ENCODE data around the gene CALCOCO1. TPM values are rescaled to one million over a fixed set of nuclear protein-coding genes. Genes with fewer than 3 reads are reported as not detected.

The CALCOCO1 gene
- total and polyA plus RNA-seq, 2 of the 8 experiments (the other 6 are each of a cell fraction or from before 2014, with no cell fraction given) = 20.3 to 39.3 TPM

GRCh38 chr12:53755451-53755891 is 28.2 kb upstream of the CALCOCO1 start:
- no peak overlapping the region for H2BK15ac ChIP-seq (ENCODE audit: low read length)
- peak in 1 of 2 experiments; percentile 57 for DNase-seq (ENCODE audit: low read depth in 1 of 2, low spot score in 2 of 2)
- POLR2A ChIA-PET (ENCODE audit: partially characterized antibody) = interaction anchor here (0.7 to 1.3 kb wide), 2 partner anchors 79 to 185 kb away, joined by 3 read pairs; partner anchors contain the start of gene ATP5MC2
- no peak overlapping the region for H2BK12ac ChIP-seq (ENCODE audit: low read depth, low read length)
- no peak overlapping the region for H2BK120ac ChIP-seq (replicated peaks; ENCODE audit: low read depth, low read length)
- peaks cover 34 to 54% (median 49%) of the 10 kb centered on the region in 4 experiments for H3K27me3 ChIP-seq (replicated peaks in 1 of 4; ENCODE audit: control insufficient read depth in 3 of 4, extremely low read depth in 1 of 4, insufficient read depth in 3 of 4, low read length in 3 of 4)
- no peak overlapping the region for H4K5ac ChIP-seq (ENCODE audit: insufficient read length, low read depth, low read length)
- TF ChIP-seq CHD1 (IDR thresholded peaks at IDR 0.05; ENCODE audit: low read depth, low read length) (no peak), SIN3A (conservative IDR thresholded peaks at IDR 0.05 in 1 of 2, IDR thresholded peaks at IDR 0.05 in 1 of 2; ENCODE audit: low read depth in 1 of 2, low read length in 2 of 2) (no peak), CREB1 (IDR thresholded peaks at IDR 0.05) (no peak), USF2 (IDR thresholded peaks at IDR 0.05; ENCODE audit: low read length) (no peak), RAD21 (IDR thresholded peaks at IDR 0.05 in 1 of 2, conservative IDR thresholded peaks at IDR 0.05 in 1 of 2; ENCODE audit: low read depth in 2 of 2, low read length in 2 of 2) (peak in 1 of 2 experiments; percentile 25; a peak in 1 of 4 replicates), ZNF274 (IDR thresholded peaks at IDR 0.05; ENCODE audit: borderline replicate concordance, extremely low read depth, low read length) (no peak), RNF2 (IDR thresholded peaks at IDR 0.05; ENCODE audit: borderline replicate concordance, low read depth, low read length, missing control alignments, poor library complexity, severe bottlenecking) (no peak), CTCF (IDR thresholded peaks at IDR 0.05; ENCODE audit: control extremely low read depth in 1 of 3, insufficient read depth in 1 of 3, low read depth in 1 of 3, low read length in 3 of 3) (peak; percentile 54 to 72 (median 67))
- H2AFZ ChIP-seq (ENCODE audit: low read length) = no peak overlapping the region
- CTCF ChIA-PET (ENCODE audit: partially characterized antibody) = interaction anchor here (0.6 to 7.5 kb wide), 26 partner anchors 11 to 452 kb away, joined by 3 to 152 read pairs (median 4); partner anchors contain the start of gene HOXC12
- H3K27ac ChIP-seq (ENCODE audit: low read depth, low read length) = no peak overlapping the region
- H2BK5ac ChIP-seq (ENCODE audit: low read depth, low read length) = no peak overlapping the region
- H3K9ac ChIP-seq (replicated peaks in 1 of 4; ENCODE audit: extremely low read depth in 1 of 4, low read depth in 3 of 4, low read length in 3 of 4) = no peak overlapping the region
- 0 out of 2 replicates have a peak overlapping the region, but pooled peaks have one; percentile 64 for H2BK20ac ChIP-seq (ENCODE audit: low read length)
- H4K20me1 ChIP-seq (replicated peaks in 1 of 2; ENCODE audit: control insufficient read depth in 1 of 2, insufficient read depth in 2 of 2, low read length in 2 of 2) = peaks cover 0 to 1% of the 10 kb centered on the region in 2 experiments
- FAIRE-seq = no peak
- peaks cover 16% of the 10 kb centered on the region; the same call in 1 of the 2 replicates for H3K23me2 ChIP-seq (ENCODE audit: low read depth, low read length)
- 0 out of 8 replicates have a peak overlapping the region, but pooled peaks of 1 of the 4 experiments have one; percentile 12 for H3K4me3 ChIP-seq (ENCODE audit: extremely low read depth in 1 of 4, insufficient read depth in 2 of 4, low read depth in 3 of 4, low read length in 4 of 4)
- H3K4me2 ChIP-seq (ENCODE audit: insufficient read depth in 1 of 2, low read depth in 2 of 2, low read length in 2 of 2) = peak overlapping the region in 1 of 2 experiments; percentile 39; a peak in 1 of 4 replicates
- H3K18ac ChIP-seq (ENCODE audit: extremely low read depth, low read length) = peak overlapping the region; percentile 16; the same call in 1 of the 2 replicates
- H3K4ac ChIP-seq (replicated peaks; ENCODE audit: insufficient read length, low read depth, low read length) = no peak overlapping the region
- H4K8ac ChIP-seq (ENCODE audit: extremely low read depth, insufficient read depth, low read length) = no peak overlapping the region
- H3K36me3 ChIP-seq (ENCODE audit: control insufficient read depth in 2 of 4, insufficient read depth in 4 of 4, low read length in 3 of 4) = no peaks in the 10 kb centered on the region
- peaks cover 3 to 26% (median 12%) of the 10 kb centered on the region in 4 experiments for H3K4me1 ChIP-seq (replicated peaks in 1 of 4; ENCODE audit: control insufficient read depth in 3 of 4, insufficient read depth in 4 of 4, low read length in 3 of 4)
- H3K14ac ChIP-seq (ENCODE audit: insufficient read length) = no peak overlapping the region
- no peaks in the 10 kb centered on the region for H3K79me2 ChIP-seq (ENCODE audit: control insufficient read depth in 1 of 2, insufficient read depth in 2 of 2, low read length in 2 of 2)
- H3K9me3 ChIP-seq (ENCODE audit: insufficient read depth in 2 of 2, low read depth in 1 of 2, low read length in 1 of 2) = no peaks in the 10 kb centered on the region
- H3K23ac ChIP-seq (ENCODE audit: insufficient read length) = no peak overlapping the region
- H4K91ac ChIP-seq (replicated peaks; ENCODE audit: insufficient read length, low read length) = no peak overlapping the region
- H3K56ac ChIP-seq (replicated peaks; ENCODE audit: insufficient read length, low read depth, low read length) = no peak overlapping the region
- WGBS, 2 experiments (ENCODE audit: extremely low coverage in 1 of 2, insufficient coverage in 1 of 2, insufficient read length in 1 of 2, insufficient replicate concordance in 2 of 2, low coverage in 1 of 2, low lambda C conversion rate in 2 of 2, missing lambda C conversion rate in 1 of 2) = 47% methylated on average over 4 of the region's 4 CpGs; no CpG with 5 or more reads in 1 of the 2 experiments
- H2AK5ac ChIP-seq (ENCODE audit: low read depth, low read length) = no peak overlapping the region
- no peaks in the 10 kb centered on the region for H3K79me1 ChIP-seq (ENCODE audit: low read depth, low read length)
